Middle frontal gyrus (tissue), 1 donor: ENCODE measurements around the gene PLCL1.
"Not testable (repeated sequence)": the region's sequence is repeated elsewhere in the genome, so short reads cannot be mapped to it uniquely, and the experiment has no call there.

Experiments
- DNase-seq: peaks from one replicate; pipeline ENCODE4 v3.0.0-alpha.2; 2015; ENCODE audit warnings: low spot score; ENCODE audit errors: extremely low spot score

The PLCL1 gene

GRCh38 chr2:198165289-198165688, 360.9 kb downstream of the PLCL1 start:
- no peak for DNase-seq

GRCh38 chr2:198167346-198167745, 363.0 kb downstream of the PLCL1 start:
- no peak for DNase-seq

GRCh38 chr2:198168651-198169050, 364.3 kb downstream of the PLCL1 start:
- no peak for DNase-seq

- DNase-seq = peak; percentile 57
These were observed 368.8 kb downstream of the PLCL1 start for GRCh38 chr2:198173242-198173641.

GRCh38 chr2:198173864-198174263, 369.5 kb downstream of the PLCL1 start:
- DNase-seq = no peak

- no peak for DNase-seq
These were observed 370.9 kb downstream of the PLCL1 start for GRCh38 chr2:198175271-198175670.

- no peak for DNase-seq
These were observed 372.6 kb downstream of the PLCL1 start for GRCh38 chr2:198177040-198177439.

GRCh38 chr2:198178766-198179165, 374.4 kb downstream of the PLCL1 start:
- DNase-seq = no peak

GRCh38 chr2:198186257-198186656, 381.9 kb downstream of the PLCL1 start:
- no peak for DNase-seq

GRCh38 chr2:198187841-198188240, 383.4 kb downstream of the PLCL1 start:
- DNase-seq = no peak

GRCh38 chr2:198188982-198189381, 384.6 kb downstream of the PLCL1 start:
- DNase-seq = no peak

GRCh38 chr2:198191651-198192050, 387.3 kb downstream of the PLCL1 start:
- no peak for DNase-seq

GRCh38 chr2:198196556-198196955, 392.2 kb downstream of the PLCL1 start:
- not testable (repeated sequence) for DNase-seq
